ENCODE data around the gene HUNK.

The HUNK gene

DNA sequence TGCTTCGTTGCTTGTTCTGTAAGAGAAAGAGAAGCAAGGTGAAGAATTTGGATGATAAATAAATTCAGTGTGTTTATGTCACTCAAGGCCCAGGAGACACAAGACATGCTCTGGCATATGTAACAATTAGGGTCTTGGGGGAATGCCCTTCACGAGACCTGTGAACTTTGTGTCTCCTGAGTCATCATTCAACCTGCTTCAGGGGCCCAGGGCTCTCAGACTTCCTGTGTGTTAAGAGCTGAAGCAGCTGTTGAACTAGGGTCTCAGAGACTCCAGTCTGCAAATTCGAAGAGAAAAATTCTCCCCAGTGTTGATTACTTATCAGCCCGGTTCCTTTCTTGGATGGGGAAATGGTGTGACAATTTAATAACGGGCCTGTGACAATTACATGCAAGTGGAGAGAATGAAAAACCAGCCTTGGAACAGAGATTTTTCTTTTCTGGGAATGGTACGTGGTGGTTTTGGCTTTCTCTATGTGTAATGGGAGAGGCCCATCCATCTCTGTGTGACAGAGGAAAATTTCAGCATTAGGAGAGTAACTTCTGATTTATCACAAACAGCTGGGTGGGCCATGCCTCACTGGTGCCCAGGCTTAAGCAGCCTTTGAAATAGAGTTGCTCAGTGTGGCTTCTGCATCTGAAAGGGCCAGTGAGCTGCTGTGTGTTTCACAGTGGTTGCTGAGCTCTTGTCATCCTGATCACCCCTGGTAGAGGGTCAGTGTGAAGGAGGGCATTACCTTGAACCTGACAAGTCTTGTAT is 22.4 kb downstream of the HUNK start:
- no peak for DNase-seq (ENCODE audit: low read depth in 1 of 2, low spot score in 1 of 2)

DNA sequence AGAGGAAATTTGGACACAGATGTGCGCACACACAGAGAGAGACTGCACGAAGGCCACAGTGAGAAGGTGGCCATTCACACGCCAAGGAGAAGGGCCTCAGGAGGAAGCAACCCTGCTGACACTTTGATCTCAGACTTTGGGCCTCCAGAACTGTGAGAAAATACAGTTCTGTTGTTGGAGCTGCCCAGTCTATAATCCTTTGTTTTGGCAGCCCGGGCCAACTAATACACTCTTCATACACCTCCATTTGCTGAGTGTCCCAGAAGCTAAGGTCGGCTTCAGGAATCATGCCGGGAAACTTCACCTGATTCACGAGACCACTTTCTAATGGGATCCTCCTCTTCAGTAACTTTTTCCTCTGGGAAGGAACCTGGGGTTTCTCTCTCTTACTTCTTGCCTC is 23.2 kb downstream of the HUNK start:
- DNase-seq (ENCODE audit: low read depth in 1 of 2, low spot score in 1 of 2) = no peak

DNA sequence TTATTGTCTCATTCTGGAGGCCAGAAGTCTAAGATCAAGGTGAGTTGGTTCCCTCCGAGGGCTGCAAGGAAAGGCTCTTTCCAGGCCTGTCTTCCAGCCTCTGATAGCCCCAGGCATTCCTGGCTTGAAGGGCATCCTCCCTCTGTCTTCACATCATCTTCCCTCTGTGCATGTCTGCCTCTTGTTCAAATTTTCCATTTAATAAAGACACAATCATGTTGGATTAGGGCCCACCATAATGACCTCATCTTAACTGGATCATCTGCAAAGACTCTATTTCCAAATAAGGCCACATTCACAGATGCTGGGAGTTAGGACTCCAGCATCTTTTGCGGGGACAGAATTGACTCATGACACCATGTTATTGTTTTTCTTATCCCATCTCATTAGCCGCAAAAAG is 24.5 kb downstream of the HUNK start:
- DNase-seq (ENCODE audit: low read depth in 1 of 2, low spot score in 1 of 2) = no peak

DNA sequence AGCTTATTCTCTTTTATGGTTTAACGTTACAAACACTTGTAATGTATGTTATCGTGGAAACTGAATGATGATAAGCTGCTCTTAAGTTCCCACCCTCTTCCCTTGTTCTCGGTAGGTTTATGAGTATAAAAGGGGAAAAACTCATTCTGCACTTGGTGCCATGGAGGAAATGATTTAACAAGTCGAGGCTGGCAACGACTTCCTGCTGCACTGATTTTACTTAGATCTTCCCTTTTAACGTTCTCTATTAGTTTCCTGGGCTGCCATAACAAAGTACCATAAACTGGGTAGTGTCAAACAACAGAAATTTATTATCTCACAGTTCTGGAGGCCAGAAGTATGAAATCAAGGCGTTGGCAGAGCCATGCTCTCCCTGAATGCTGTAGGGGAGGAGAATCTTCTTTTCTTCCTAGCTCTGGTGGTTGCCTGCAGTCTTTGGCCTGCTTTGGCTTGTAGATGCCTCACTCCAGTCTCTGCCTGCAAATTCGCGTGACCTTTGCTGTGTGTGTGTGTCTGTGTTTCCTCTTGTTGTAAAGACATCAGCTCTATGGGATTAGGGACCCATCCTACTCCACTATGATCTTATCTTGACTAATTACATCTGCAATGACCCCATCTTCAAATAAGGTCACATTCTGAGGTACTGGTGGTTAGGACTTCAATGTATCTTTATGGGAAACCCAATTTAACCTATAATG is 26.3 kb downstream of the HUNK start:
- no peak for DNase-seq (ENCODE audit: low read depth in 1 of 2, low spot score in 1 of 2)

DNA sequence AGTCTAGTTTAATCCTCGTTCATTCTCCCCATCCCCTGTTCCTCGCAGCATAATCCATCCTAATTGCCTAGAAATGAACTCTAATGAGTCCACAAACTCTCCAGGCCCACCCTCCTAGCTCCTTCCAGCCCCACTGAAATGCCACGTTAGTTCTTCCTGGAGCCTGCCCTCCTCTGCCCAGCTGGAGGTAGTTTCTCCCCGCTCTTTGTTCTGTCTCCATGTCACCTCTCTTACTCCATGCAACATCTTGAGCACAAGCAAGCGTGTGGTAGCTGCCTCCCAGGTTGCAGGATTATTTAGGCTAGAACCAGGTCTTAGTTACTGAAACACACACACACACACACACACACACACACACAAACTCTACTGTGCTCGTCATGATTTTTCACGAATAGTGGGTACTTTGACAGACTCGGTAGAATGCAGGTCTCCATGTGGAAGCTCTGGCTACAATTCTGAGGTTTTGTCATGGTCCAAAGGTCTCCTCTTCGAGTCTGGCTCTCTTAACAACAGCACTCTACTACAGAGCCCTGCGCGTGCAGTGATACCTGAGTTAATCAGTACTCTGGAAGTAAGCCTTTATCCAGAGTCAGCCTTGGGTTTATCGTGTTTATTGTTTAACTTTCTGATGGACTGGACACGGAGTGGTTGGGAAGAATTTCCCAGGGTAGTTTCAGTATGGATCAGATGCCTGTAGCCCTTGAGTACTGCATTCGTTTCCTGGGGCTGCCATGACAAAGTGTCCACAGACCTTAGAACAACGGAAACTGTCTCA is 27.5 kb downstream of the HUNK start:
- DNase-seq (ENCODE audit: low read depth in 1 of 2, low spot score in 1 of 2) = no peak

DNA sequence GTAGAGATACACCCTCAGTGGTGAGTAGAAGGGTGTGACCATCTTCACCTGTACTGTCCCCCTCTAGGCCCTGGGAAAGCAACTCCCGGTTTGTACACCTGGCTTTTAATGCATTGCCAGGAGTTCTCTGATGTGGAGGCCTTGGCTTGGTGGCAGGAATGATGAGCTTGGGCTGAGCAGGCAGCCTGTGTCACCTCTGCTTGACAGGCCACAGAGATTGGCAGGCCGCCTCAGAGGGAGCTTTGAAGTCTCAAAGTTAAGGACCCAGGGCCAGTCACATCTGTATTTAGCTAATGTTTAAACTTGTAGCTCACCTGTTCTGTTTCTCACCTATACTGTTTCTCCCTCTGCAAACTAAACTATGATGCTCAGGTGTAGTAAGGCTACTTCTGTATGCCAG is 28.5 kb downstream of the HUNK start:
- DNase-seq (ENCODE audit: low read depth in 1 of 2, low spot score in 1 of 2) = no peak

DNA sequence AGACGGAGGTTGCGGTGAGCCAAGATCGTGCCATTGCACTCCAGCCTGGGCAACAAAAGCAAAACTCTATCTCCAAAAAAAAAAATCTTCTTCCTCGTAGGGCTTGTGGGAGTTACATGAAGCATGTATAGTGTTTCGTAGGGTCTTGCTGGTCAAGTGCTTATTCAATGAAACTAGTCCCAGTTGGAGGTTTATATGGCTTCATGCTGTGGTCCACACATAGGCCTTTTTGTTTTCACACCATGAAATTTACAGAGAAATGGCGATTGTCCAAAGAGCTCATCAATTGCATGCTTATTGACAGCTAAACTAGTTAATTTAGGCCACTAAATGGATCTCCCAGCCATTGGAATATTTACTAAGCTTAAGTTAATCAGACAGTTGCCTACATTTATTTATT is 29.6 kb downstream of the HUNK start:
- DNase-seq (ENCODE audit: low read depth in 1 of 2, low spot score in 1 of 2) = no peak

DNA sequence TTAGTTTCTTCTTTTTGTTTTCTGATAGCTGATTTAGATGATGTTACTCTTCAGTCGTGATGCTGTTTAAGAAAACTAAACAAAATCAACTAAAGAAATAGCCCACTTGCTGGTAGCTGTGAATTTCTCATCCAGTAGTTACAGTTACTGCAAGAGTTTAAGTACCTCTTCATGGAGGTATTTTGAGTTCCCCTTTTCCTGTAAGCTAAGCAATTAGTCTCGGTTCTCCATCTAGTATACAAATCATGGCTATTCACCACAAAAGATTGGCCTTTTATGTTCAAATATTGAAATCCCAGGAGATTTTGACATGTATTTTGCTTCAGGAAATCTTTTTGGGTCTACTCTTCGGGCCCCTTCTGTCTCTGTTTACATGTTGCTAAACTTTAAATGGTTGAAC is 31.1 kb downstream of the HUNK start:
- DNase-seq (ENCODE audit: low read depth in 1 of 2, low spot score in 1 of 2) = no peak

DNA sequence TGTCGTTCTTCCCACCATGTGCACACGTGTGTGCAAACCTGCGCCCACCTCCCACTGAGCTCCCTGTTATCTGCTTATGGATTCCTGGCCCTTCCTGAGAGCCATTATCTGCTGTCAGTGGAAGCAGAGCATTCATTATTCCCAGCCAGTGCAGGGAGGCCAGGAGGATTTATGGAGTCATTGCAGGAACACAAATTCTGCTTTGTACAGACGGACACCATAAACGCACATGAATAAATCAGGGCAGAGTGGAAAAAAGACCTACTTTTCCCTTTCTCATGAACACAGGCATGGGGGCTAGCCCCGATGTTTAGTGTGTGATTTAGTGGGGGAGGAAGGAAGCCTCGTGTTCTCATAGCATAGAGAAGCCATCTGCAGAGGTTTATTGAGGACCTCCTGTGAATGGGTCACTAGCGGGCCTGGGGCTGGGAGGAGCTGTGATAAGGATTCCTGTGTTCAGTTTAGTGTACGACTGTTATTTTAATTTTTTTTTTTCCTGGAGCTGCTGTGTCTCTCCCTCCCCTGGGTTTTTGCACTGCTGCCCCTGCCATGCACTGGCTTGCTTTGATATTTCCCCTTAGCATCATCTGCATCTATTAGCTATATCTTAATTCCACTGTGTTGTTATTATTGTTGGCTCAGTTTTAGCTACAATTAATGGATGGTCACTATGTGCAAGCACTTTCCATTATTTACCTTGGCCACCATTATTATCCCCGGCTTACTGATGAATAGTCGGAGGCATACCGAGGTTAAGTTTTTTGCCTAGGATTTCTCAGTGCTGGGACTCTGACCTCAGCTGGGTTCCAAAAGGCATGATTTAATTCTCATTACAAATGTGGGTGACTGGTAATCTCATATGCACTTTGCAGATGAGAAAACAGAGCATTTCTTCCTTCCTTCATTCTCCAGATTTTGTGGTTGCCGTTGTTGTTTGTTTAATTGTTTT is 33.0 kb downstream of the HUNK start:
- no peak for DNase-seq (ENCODE audit: low read depth in 1 of 2, low spot score in 1 of 2)

DNA sequence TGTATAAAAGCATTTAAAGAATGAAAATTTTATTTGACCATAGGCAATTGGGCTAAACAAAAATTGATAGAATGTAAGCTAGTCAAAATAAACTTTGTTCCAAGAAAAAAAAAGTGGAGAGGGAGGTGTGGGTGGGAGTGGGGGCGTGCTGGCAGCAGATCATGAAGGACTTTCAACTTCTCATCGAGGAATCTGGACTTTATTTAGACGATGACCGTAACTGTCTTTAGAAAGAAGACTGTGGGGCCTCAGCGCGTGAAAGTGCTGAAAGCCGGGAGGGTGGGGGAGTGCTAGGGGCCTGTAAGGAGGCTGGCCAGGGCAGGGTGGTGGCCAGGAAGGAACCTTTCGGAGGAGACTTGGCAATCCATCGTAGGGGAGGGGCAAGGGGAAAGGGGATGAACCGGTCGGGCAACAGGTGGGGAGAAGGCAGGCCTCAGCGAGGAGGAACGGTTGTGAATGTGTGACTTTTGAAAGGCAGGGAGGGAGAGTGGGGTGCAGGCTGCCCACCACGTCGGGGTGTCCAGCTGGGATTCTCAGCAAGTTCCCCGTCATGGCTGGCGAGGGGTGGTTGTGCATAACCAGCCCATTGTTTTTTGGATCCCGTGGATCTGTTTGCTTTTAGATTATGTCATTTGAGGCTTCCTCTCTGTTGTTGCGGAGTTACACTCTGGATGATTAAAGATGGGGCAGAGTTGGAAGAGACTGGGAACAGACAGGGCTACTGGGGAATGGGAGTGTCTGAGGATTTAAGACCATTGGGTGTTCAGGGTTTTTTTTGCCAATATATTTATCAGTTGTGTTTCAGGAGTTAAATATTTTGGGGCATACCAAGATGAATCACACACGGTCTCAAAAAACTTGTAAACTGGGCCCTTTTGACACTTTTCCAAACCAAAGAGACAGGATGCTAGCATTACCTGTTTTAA is 35.5 kb downstream of the HUNK start:
- no peak for DNase-seq (ENCODE audit: low read depth in 1 of 2, low spot score in 1 of 2)

DNA sequence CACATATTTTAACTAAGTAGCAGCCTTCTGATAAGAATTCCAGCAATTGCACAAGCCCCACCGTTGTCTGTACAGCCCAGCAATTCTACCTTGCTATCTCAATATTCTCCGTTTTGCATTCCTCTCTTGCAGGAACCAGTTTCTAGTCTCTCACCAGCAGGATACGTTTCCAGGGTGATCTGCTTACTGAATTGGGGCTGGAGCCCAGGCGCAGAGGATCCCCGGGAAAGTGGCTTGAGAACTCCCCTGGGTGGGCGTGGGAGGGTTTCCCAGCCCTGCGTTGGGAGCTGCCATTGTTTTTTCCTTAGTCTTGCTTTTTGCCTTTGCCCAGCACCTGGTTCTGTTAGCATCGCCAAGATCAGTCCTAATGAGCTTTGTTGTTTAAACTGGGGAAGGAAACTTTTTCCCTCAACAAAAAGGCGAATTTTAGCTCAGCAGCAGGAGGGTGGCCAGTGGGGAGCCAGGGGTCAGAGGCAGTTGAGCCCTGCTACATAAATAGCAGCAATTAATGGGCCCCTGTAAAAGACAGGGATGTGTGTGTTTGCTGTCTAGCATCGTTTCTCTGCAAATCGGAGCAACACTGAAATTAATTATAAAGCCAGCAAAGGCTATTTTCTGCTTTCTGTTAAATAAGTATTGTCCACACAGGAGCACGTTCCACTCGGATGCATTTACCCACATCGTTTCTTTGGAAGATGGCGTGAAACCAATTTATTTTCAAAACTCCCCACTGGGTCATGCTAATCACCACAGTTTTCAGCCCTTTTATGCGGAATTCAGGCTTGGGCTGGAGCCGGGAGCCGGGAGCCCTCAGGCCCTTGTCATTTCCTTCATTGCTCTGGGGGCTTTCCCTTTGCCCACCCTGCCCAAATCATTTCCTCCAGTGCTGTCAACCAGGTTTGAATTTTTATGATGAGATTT is 36.6 kb downstream of the HUNK start:
- DNase-seq (ENCODE audit: low read depth in 1 of 2, low spot score in 1 of 2) = no peak

DNA sequence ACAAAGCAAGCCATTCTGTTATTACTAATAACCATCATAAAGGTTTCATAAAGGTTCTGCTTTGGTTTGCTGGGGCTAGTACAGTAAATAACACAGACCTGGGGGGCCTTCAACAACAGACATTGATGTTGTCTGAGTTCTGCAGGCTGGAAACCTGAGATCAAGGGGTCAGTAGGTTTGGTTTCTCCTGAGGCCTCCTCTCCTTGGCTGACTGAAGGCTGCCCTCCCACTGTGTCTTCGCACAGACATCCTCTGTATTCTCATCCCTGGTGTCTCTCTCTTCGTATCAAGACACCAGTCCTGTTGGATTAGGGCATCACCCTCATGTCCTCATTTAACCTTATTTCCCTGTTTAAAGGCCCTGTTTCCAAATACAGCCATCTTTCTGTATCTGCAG is 37.3 kb downstream of the HUNK start:
- no peak for DNase-seq (ENCODE audit: low read depth in 1 of 2, low spot score in 1 of 2)

DNA sequence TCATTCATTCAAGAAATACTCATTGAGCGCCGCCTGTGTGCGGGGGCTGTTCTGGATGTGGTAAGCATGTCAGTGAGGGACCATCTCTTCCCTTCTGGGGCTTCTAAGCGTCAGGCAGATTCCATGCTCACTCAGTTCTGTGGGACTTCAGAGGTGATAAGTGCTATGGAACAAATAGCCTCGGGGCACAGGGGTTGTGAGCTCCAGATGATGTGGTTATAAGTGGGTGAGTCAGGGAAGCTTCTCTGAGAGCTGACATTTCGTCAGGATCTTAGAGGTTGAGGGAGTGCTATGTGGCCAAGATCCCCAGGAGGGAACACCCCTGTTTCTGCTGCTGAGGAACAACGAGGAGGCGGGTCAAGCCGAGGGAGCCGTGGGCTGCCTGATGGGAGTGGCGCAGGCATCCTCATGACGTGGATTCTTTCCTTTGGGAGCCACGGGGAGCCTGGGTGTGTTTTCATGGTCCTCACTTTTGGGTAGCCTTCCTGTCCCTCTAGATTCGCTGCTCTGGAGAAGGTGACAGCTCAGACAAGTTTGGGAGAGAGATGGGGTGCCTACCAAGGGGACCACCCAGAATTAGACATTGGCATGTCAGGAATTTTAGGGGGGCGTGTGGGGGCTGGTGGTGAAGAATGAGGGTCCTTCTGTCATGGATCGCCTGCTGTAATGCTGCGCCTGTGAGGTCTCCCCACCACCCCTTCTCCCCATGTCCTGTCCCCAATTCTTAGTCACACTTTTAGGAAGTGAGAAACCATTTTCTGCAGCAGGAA is 38.5 kb downstream of the HUNK start:
- no peak for DNase-seq (ENCODE audit: low read depth in 1 of 2, low spot score in 1 of 2)

DNA sequence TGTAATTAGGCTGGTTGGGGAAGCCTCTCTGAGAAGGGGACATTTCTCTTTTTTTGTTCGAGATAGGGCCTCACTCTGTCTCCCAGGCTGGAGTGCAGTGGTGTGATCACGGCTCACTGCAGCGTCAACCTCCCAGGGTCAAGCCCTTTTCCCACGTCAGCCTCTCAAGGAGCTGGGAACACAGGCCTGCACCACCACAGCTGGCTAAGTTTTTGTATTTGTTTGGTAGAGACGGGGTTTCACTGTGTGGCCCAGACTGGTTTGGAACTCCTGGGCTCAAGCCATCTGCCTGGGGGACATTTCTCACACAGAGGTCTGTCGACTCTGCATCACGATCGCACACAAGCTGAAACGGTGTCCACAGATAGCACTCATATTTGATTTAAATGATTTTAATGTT is 39.7 kb downstream of the HUNK start:
- no peak for DNase-seq (ENCODE audit: low read depth in 1 of 2, low spot score in 1 of 2)

DNA sequence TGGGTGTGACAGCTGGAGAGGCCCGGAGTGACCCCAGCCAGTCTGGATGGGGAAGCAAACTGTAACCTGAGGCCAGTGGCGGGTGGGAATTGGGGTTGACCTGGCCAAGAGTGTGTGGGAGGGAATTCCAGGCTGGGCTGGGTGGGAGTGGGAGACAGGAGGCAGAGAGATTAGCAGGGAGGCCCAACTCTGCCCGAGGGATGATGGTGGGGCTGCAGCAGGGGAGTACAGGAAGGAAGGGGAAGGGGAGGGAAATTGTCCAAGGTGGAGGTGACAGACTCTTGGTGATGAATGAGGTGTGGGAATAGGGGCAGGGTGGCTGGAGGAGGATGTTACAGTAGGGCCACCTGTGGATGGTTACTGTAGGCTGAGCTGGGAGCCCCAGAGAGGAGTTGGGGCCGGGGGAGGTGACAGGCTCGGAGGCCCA is 40.4 kb downstream of the HUNK start:
- no peak for DNase-seq (ENCODE audit: low read depth in 1 of 2, low spot score in 1 of 2)

DNA sequence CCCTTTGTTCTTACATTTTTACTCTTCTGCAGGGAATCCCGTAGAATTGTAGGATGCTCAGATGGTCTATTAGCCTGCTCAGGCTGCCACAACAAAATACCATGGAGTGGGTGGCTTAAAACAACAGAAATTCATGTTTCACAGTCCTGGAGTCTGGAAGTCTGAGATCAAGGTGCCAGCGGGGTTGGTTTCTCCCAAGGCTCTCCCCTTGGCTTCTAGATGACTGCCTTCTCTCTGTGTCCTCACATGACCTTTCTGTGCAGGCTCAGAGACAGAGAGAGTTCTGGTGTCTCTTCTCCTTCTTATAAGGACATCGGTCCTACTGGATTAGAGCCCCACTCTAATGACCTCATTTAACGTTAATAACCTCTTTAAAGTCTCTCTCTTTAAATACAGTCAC is 41.7 kb downstream of the HUNK start:
- no peak for DNase-seq (ENCODE audit: low read depth in 1 of 2, low spot score in 1 of 2)

DNA sequence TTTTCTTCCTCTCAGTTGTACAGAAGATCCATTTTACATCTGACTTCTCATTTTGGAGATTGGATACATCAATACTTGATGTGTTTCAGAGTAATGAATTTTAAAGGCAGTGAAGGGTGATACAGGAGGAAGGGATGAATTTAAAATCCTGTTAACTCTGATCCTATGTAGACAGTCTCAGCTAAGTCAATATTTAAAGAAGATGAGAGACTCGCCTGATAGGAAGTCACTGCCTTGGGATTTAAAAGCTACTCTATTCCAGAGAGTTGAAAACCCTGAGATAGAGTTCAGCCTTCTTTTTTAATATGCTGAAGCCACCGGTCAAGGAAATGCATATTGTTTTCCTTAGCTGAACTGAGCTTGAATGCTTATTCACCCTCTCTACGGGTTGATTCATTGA is 42.7 kb downstream of the HUNK start:
- DNase-seq (ENCODE audit: low read depth in 1 of 2, low spot score in 1 of 2) = no peak

DNA sequence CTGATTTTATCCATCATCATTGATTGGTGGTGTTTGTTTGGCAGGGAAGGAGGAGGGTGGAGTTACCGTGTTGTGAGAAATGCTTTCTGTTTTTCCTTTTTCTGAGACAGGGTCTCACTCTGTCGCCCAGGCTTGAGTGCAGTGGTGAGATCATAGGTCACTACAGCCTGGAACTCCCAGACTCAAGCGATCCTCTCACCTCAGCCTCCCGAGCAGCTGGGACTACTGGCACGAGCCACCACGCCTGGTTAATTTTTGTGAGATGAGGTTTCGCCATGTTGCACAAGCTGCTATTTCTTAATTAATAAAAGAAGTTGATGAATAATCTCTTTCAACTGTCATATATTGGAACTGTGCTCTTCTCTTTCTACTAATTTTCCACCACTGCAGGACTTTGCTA is 44.3 kb downstream of the HUNK start:
- DNase-seq (ENCODE audit: low read depth in 1 of 2, low spot score in 1 of 2) = no peak

Data from activated T-helper 1 cell treated with anti-CD3 and anti-CD28 coated beads, Interleukin-2, amount 50 U/mL, for 16 hours (primary cell).